GM21423 (cell line): ENCODE results near the gene RAI1.

Experiments
- ATAC-seq: cut with Tn5 transposase; IDR thresholded peaks from one replicate; pipeline ENCODE4 v1.9.1; 2021; ENCODE audit warnings: mild to moderate bottlenecking, moderate library complexity; ENCODE audit not compliant: unreplicated experiment

The RAI1 gene

GRCh38 chr17:17824119-17824782 lies 143.0 kb downstream of the RAI1 start:
- no peak for ATAC-seq

GRCh38 chr17:17824783-17825614 lies 143.7 kb downstream of the RAI1 start:
- no peak for ATAC-seq

- ATAC-seq, result no peak
Observed at GRCh38 chr17:17826342-17826713, 145.1 kb downstream of the RAI1 start.

- ATAC-seq, result no peak
Observed at GRCh38 chr17:17826942-17827785, 145.9 kb downstream of the RAI1 start.

- no peak for ATAC-seq
Observed at GRCh38 chr17:17827826-17828621, 146.8 kb downstream of the RAI1 start.

- ATAC-seq, result no peak
Observed at GRCh38 chr17:17830269-17830567, 149.0 kb downstream of the RAI1 start.

- ATAC-seq, result no peak
Observed at GRCh38 chr17:17830740-17831207, 149.5 kb downstream of the RAI1 start.

GRCh38 chr17:17831208-17832031 lies 150.2 kb downstream of the RAI1 start:
- no peak for ATAC-seq

GRCh38 chr17:17832032-17832363 lies 150.7 kb downstream of the RAI1 start:
- ATAC-seq, result no peak

GRCh38 chr17:17833658-17834357 lies 152.6 kb downstream of the RAI1 start:
- no peak for ATAC-seq

- ATAC-seq, result no peak
Observed at GRCh38 chr17:17834974-17835373, 153.7 kb downstream of the RAI1 start.

GRCh38 chr17:17835415-17836249 lies 154.4 kb downstream of the RAI1 start:
- no peak for ATAC-seq

GRCh38 chr17:17836250-17836817 lies 155.1 kb downstream of the RAI1 start:
- ATAC-seq, result peak; percentile 65

GRCh38 chr17:17836818-17837379 lies 155.6 kb downstream of the RAI1 start, which contains the start of gene SREBF1:
Gene SREBF1 (minus strand): TSS chr17:17836986. CDS start chr17:17836817, 169 bp downstream.
- ATAC-seq, result peak; percentile 30

GRCh38 chr17:17837380-17837821 lies 156.1 kb downstream of the RAI1 start:
- ATAC-seq, result no peak

- ATAC-seq, result no peak
Observed at GRCh38 chr17:17837966-17838962, 157.0 kb downstream of the RAI1 start.
